SK-N-MC (cell line): ENCODE measurements around the gene FASTK.

Source experiments
- EZH2 ChIP-seq: fragments of 200-600 bp; sonication (generic); IDR thresholded peaks from one replicate; pipeline ENCODE4 v1.6.1; 2017; ENCODE audit warnings: antibody characterized with exemption
- POLR2AphosphoS5 ChIP-seq: IDR thresholded peaks from 2 replicates; pipeline ENCODE4 v1.6.1; 2012; ENCODE audit warnings: mild to moderate bottlenecking, low read depth, low read length, borderline replicate concordance

GRCh38 chr7:151083824-151084160, 3.2 kb upstream of the FASTK start:
- TF ChIP-seq EZH2 (no peak), POLR2AphosphoS5 (no peak)
